NCI-H1105 treated with DMSO at 0.1 percent for 48 hours (cell line): ENCODE data around the gene RMDN3.

Experiments used
- DNase-seq: peaks from one replicate; lab custom pipeline; 2025; lab: John Stamatoyannopoulos, UW

Gene RMDN3, protein sequence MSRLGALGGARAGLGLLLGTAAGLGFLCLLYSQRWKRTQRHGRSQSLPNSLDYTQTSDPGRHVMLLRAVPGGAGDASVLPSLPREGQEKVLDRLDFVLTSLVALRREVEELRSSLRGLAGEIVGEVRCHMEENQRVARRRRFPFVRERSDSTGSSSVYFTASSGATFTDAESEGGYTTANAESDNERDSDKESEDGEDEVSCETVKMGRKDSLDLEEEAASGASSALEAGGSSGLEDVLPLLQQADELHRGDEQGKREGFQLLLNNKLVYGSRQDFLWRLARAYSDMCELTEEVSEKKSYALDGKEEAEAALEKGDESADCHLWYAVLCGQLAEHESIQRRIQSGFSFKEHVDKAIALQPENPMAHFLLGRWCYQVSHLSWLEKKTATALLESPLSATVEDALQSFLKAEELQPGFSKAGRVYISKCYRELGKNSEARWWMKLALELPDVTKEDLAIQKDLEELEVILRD

DNA sequence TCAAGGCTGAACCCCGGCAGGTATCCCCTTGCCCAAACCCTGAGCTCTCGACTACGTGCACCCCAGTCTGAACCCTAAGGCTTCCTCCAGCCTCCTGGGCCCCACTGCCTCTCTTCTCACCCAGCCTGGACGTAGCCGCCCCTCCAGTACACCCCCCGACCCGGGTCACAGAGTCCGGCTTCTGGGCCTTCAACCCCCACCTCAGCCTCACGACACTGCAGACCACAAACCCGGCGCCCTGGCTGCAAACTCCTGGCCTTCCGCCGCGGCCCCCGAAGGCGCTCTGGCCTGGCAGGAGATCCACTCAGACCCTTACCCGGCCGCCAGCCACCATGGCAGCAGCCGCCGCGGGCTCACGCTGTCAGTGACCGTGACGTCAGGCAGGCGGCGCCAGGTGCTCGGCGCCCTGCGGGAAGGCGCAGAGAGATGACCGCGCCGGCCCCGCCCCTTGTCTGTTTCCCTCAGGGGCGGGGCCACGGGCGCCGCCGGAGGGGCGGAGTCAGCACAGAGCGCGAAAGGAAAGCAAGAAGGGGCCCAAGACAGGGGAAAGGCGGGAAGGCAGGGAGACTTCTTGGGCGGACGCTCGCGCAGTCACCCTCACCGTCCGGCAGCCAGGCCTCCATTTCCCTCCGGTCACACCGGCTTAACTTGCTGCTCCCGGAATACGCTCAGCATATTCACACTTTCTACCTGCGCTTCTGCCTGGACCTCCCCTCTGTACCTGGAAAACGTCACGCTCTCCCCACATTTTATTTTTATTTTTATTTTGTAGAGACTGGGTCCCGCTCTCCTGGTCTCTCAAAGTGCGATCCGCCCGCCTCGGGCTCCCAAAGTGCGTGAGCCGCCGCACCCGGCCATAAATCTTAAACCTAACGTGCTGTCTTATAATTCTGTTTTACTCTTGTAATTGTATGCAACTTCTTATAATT lies at the start of gene RMDN3:
TSS of gene RMDN3 (minus strand) at position 372 of the 929 bp plus-strand sequence. CDS start 471 bp downstream, outside the sequence.
- peak; percentile 78 for DNase-seq

DNA sequence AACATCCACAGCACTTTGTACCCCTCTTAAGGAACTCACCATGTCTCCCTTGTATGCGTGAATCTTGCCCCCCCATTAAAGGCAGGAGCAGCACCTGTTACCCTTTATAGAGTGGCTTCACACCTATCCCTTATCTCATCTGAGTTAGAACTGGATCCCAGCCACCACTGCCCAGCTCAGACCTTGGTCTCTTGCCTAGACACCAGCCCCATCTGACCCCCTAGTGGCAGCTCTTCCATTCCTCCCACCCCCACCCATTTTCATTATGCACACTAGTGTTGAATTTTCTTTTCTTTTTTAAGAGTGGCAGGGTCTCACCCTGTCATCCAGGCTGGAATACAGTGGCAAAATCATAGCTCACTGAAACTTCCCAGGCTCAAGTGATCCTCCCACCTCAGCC lies 48.6 kb upstream of the RMDN3 start:
- no peak for DNase-seq

DNA sequence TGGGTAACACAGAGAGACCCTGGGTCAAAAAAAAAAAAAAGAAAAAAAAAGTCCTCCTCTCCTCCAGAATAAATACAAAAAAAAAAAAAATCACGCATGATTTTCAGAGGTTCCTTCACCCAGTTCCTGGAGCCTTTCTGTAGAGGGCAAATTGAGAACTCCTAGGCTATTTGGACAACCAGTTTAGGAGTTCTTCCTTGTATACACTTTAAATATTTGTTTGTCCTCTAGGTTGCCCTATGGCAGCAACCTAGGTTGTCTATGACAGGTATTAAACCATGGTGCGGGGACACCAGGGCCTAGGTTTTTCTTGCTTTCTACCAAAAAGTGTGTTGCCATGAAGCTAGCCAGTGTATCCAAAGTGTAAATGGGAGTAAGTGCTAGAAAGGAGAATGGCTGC lies 48.0 kb upstream of the RMDN3 start:
- no peak for DNase-seq

DNA sequence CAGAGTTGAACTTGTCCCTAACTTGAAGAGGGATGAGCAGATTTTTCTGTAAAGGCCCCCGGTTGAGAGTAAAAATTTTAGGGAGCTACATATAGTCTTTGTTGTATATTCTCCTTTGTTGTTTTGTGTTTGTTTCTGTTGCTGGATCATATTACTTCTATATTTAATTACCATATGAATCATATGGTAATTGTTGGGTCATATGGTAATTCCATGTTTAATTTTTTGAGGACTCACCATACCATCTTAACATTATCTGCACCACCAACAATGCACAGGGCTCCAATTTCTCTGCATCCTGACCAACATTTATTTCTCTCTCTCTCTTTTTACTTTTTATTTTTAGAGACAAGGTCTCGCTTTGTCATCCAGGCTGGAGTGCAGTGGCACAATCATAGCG lies 44.5 kb upstream of the RMDN3 start:
- DNase-seq: no peak

DNA sequence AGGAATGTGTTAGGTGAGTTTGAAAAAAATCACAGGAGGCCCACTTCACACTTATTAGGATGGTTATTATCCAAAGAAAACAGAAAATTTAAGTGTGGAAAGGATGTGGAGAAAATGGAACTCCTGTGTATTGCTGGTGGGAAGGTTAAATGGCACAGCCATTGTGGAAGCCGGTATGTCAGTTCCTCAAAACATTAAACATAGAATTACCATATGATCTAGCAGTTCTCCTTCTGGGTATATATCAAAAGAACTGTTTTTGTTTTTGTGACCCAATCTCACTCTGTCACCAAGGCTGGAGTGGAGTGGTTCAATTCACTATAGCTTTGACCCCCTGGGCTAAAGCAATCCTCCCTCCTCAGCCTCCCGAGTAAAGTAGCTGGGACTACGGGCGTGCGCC lies 41.5 kb upstream of the RMDN3 start:
- DNase-seq: no peak

DNA sequence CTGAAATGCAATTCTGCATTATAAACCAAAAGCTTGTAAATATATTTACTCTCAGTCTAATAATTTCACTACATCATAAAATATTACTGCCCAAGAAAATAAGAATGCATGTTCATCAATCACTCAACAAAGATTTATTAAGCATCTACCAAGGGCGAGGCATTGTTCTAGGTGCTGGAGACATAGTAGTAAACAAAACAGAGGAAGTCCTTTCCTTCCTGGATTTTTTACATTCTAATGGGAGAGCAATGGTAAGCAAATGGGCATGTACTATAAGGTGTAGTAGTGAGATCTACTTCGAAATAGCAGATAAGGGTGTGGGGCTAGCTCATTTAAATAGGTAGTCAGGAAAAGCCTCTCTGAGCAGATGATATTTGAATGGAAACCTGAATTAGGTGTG lies 41.0 kb upstream of the RMDN3 start:
- DNase-seq: no peak

DNA sequence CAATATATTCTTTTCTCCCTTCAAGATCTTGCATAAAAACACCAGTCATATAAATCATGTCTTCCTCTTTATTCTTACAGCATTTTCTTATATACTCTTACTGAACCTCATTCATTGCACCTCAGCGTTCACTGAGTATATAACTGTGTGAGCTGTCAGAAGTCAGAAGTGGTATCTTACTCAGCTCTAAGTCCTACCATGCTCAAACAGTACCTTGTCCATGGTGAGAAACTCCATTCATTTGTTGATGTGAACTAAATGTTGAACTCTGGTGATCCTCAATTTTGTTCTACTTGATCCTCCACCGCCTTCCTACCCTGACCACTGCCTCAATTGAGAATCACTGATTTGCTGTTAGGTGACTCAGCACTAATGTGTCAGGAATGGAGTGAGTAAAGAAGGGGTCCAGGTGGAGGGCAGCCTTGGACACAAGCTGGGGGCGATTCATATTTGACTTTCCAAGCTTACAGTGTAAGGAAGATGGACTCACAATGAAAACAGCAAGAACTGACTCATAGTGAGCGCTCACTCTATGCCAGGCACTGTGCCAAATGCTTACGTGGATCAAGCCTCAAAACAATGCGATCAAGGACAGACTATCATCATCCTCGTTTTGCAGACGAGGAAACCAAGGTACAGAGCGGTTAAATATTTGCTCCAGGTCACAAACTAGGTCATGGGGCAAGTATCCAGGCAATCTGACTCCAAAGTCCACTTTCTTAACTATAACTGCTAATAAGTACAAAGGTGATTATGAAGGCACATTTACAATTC lies 38.3 kb upstream of the RMDN3 start:
- DNase-seq: no peak

DNA sequence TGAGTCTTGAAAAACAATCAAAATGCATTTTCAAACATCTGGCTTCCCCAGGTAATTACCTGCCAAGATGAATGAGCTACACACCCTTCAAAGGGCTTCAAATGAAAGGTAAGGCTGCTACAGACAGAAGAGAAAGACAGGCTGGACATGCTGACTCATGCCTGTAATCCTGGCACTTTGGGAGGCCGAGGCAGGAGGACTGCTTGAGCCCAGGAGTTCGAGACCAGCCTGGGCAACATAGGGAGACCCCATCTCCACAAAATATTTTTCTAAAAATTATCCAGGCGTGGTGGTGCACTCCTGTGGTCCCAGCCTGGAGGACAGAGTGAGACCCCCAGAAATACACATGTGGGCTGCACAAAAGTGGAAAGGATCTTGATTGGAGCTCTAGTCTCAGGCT lies 37.3 kb upstream of the RMDN3 start:
- DNase-seq: no peak

DNA sequence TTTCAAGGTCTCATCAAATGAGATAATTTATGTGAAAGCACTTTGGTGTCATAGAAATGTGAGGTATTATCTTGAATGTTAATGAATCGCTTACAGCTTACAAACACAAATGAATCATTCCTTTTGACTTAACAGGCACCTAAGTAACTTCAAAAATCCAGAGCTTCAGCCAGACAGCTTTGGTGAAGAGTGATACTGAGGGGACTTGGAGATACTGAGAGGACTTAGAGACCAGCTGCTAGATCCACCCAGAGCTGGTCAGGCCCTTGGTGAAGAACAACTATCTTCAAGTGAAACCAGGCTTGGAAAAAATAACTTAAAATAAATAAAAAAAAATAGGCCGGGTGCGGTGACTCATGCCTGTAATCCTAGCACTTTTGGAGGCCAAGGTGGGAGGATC lies 35.7 kb upstream of the RMDN3 start:
- no peak for DNase-seq

DNA sequence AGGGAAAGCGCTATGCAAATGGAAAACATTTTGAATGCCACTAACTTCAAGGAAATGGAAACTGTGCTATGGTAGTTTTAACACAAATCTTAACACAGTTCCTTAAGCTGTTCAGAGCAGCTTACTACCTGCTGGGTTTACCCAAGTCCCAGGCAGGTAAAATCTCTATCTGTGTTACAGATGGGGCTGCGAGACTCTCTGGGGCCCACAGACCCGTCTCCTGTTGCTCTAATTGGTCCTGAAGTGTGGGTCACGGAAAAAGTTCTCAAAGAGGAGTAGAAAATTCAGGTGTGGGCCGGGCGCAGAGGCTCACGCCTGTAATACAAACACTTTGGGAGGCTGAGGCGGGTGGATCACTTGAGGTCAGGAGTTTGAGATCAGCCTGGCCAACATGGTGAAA lies 34.9 kb upstream of the RMDN3 start:
- DNase-seq: no peak

DNA sequence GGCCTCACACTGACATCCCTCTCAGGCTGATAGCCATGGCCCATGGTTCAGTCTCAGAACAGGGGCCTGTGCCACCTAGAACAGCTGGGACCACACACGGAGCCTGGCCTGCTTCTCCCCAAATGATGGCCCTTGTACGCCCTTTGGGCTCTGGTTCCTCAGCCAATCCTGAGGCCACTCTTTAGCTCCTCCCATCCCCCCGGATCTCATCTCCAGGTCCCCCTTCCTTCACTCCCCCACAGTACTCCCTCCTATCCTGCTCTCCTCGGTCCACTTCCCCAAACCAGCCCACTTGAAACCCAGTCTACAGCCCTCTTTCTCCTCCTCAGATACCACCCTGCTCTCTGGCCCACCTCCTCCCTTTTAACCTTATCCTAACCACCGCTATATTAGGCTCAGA lies 34.1 kb upstream of the RMDN3 start:
- DNase-seq: no peak

DNA sequence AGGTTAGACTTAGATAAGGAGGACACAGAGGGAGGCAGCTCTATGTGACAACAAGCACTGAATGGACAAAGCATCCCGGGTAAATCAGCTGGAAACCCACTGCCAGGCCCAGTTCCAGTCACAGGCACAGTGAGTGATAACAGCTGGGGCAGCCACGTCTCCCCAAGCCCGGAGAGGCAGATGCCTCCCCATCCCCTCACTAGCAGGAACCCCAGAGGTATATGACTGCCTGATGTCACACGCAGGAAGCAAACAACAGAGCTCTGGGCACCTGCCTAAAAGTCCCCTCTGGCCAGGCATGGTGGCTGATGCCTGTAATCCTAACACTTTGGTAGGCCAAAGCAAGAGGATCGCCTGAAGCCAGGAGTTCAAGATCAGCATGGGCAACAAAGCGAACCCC lies 32.9 kb upstream of the RMDN3 start:
- peak; percentile 57 for DNase-seq

DNA sequence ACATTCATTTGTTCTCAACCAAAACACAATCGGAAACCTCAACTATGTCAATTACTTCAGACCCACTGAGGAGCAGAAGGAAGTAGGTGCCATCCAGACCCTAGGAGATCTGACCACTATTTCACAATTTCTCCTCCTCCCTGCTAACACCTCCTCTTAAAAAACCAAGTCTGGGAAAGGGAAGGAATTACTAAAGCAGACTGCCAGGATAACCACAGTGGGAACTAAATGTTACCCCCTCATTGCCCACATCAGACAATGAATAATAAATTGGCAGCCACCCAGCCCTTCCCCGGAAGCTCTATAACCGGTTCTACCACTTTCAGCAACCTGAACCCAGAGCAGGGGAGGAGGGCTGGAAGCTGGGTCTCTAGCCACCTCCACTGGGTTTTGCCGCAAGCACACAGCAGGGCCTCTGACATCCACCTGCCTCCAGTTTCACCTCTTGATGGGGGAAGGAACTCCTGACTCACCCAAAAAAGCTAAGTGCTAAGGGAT lies 32.3 kb upstream of the RMDN3 start:
- DNase-seq: peak; percentile 90

DNA sequence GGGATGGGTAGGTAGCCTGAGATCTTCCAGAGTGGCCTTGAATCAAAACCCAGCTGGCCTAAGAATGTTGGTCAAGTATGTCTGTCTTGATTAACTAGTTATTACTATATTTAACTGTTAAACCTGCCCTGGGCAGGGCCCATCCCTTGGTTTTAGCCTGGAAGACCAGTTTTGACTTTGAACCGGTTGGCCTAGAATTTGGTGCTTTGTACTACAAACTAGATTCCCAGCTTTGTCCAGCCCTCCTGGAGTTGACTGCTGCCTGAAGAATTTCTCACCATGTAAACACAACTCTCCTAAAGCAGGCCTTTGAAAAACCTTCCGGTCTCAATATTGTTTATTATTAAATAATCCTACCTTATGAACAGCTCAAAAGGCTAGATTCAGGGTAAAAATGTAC lies 30.8 kb upstream of the RMDN3 start:
- no peak for DNase-seq

DNA sequence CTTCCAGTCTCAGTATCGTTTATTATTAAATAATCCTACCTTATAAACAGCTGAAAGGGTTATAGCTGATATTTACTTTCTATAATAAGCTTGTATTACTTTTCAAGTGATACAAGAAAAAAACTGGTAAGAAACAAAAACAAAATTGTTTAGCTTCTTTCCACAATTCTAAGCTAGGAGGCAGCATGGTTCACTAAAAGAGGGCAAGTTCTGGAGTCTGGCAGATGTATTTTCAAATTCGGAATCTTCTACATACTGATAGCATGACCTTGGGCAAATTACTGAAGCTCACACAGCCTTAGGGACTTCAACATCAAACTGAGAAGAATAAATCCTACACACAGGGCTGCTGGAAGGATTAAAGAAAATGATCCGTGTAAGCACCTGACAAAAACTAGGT lies 30.1 kb upstream of the RMDN3 start:
- DNase-seq: no peak

DNA sequence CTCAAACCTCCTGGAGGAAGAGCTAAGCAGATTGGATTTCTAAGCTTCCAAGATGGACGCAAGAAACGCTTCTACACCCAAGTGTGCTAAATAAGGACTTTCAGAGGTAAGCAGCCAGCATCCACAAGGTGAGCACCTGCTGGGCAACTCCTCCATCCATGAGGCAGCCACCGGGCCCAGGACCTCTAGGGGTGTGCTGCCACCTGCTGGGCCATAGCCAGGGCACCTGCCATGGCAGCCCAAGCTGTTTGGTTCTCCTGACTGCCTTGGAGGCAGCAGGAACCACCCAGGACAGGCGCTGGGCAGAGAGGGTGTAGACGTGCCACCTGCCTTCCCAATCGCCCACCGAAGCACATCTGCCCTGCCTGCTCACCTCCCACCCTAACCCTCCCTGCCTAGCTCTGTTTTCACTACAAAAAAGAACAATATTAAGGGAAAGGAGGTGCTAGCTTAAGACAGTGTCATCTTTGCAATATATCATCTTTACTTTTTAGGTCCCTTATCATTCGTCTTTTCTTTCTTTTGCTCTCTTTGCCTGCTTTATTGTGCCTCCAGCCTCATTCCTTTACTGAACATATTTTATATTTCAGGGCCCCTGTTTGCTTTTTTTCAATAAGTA lies 27.7 kb upstream of the RMDN3 start:
- peak; percentile 64 for DNase-seq

DNA sequence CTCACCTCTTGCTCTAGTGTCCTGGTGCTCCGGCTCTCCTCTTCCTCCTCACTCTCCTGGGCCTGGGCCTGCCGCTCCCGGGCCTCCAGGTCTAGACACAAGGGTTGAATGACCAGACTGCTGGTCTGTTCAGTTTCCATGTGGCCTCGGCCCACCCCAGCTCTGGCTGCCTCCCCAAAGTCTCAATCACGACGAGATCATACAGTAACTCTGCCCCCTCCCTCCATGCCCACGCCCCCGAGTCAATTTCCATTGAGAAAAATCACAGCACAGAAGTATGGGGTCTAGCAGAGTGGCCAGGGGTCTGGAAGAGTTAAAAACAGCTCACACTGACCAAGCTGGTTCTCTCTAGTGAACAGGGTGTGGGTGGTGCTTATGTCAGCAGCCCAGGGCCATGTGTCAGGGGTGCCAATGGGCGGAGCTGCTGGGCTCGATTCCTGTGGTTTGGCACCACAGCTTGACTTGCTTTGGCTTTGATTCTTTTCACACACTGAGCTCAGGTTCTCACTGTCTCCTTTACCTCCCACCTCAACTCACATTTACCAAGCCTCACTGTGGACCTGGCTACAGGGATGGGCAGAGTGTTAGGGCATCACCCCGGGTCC lies 21.6 kb upstream of the RMDN3 start:
- no peak for DNase-seq

DNA sequence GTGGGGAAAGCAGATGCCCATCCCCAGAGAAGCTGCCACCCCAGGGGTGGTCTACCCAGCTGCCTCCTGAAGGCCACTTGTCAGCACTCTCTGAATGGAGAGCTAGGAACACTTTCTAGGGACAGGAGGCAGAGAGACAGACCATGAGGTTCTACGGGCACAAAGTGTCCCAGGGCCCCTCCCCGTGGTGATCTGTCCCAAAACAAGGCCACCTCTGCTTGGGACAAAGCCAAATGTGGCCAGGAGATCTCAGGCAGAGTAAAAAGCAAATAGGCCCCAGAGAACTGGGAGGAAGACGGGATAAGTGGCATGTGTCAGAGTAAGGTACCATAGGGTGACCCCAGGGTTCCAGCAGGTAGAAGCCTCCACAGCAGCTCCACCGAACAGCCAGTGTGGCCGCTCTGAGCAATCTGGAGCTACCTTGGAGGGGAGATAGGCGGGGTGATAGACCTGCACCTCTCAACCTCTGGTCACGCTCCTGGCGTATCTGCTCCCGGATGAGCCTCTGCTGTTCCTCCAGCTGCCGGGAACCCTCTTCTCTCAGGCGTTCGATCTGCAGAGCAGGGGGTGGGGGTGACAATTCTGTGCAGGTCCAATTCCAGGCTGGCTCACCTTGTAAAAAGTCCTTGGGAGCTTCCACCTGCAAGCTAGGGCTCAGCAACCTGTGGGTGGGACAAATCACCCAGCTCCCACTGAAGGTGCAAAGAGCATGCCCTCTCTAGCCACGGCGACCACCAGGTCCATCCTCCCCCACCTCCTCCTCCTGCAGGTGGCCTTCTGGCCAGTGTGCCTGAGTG lies 20.9 kb upstream of the RMDN3 start:
- no peak for DNase-seq

DNA sequence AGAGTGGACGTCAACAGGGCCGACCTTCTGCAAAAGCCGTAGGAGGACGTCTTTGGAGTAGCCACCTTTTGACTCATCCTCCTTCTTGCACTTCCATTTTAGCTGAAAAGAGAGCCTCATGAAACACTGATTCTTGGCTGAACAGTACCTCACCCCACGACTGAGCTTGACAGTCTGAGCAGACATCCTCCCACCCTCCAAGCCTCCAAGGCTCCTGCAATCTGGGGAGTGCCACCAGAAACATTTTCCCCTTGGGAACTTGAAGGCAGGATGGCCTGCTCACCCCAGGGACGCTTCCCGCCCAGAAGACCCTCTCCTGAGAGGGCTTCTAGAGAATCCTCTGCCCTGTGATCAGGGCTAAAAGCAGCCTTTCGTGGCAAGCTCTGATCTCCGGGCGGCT lies 20.0 kb upstream of the RMDN3 start:
- no peak for DNase-seq

DNA sequence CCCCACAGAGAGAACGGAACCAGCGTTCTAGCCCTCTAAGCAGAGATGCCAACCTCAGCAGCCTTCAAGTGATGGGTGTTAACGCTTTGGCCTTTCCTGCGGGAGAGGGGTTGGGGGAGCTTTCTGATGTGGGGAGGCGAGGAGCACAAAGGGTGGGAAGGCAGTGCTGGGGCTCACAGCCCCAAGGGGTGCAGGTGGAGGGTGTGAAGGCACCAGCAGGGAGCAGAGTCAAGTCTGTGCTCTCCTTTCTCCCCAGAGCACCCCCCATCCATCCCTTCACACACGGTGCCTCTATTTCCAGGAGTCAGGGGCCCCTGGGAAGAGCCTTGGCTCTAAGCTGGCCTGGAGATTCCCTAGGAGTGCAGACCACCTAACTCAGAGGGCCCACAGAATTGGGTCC lies 18.8 kb upstream of the RMDN3 start:
- DNase-seq: no peak
